Kidney tubule cell (primary cell): ENCODE results near the gene PSMC1.

ENCODE experiments used
- DNase-seq: peaks from one replicate; pipeline ENCODE4 v3.0.0-alpha.2; 2018; ENCODE audit warnings: low spot score

Gene PSMC1

GRCh38 chr14:90276646-90277367 lies 20.5 kb downstream of the PSMC1 start:
- no peak for DNase-seq

DNA sequence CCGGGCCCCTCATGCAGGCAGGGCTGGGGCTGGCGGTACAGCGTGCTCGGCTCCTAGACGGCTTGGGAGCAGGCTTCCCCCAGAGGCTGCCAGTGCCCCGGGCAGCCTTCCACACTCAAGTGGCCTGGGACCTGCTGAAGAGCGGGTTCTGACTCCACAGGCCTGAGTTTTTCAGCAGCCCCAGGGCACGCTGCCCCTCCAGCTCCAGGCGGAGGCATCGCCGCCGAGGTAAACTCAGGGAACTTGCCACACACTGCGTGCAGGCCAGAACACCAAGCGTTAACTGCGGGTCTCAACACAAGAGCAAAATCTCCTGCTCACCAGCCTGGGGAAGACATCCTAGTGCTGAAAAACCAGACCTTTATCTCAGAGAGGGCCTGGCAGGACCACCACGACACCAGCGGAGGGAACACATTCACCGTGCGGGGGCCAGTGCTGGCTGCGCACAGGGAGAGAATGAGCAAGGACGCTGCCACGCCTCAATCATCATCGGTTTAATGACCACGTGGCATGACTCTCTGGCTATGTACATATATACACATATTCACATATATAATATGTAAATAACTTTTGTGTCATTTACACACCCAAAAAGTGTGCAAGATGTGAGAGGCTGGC lies 21.3 kb downstream of the PSMC1 start:
- no peak for DNase-seq

GRCh38 chr14:90278199-90279175 lies 22.1 kb downstream of the PSMC1 start:
- DNase-seq: no peak

DNA sequence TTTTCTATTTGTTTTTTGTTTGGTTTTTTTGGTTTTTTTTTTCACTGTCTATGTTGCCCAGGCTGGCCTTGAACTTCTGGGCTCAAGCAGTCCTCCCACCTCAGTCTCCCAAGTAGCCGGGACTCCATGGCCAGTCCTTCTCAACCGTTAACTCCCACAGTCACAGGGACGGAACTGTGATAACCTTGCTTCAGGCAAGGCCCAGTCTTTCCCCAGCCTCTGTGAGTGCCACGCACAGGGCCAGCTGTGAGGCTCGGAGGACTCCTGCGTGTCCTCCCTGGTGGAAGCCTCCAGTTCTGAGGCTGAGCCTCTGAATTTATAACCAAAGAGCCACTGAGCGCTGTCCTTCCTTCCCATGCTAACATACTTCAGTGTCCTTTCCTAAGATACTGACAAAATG lies 23.7 kb downstream of the PSMC1 start:
- DNase-seq: no peak

DNA sequence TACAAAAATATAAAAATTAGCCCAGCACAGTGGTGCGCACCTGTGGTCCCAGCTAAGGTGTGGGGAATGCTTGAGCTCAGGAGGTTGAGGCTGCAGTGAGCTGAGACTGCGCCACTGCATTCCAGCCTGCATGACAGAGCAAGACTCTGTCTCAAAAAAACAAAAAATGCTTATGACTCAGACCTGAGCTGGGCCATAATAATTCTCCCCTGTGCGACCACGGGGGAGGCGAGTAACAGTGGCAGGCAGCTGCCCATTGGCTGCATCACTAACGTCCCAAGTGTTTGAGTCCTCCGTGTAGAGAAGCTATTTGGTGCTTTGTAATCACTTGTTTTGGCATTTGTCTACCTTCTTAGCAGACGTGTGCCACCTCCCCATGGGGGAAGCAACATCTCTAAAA lies 24.9 kb downstream of the PSMC1 start:
- peak; percentile 88 for DNase-seq

DNA sequence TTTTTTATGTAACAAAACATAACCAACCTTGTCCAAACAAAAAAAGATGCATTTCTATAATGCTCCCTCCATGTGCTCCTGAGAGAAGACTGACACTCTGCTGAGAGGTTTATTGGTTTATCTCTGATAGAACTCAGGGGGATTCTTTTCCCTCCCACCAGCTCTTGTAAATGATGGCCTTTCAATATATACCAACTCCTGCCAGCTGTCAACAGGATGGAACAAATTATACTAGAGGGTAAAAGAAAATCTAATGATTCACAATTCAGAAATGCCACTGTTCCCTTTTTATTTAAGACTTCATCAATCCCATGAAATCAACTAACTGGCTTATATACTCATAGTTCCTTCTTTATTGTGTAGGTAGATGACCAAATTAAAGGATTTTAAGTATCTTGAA lies 25.4 kb downstream of the PSMC1 start:
- no peak for DNase-seq

GRCh38 chr14:90287791-90288190 lies 31.4 kb downstream of the PSMC1 start:
- DNase-seq: no peak

DNA sequence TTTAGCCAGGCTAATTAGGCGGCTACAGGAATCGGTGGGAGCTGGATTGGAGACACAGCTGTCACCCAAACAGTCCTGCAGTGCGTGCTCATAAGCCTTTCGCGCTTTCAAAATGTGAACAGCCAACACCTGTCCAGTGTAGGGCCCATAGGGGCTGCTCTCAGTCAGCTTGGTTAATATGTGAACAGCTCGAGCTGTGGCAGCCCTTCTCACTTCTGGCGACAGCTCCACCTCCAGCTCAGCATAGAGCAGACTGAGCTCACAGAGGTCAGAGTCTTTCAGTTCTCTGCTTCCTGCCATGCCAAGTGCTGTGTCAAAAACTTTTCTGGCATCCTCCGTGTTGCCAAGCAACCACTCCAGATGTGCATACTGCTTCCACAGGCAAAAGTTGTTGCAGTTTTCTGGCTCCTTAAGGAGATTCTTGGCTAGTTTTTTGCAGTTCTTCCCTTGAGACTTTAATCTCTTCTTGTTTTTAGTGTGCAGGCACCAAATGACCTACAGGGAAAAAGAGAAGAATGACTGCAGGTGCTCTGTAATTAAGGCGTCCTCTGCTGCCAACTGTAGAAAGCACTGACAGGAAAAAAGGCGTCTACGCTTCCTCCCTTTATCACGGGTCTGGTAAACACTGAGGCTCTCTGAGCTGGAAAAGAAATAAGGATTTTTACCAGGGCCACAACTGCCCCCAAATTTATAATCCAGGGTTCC lies 32.5 kb downstream of the PSMC1 start:
- DNase-seq: peak; percentile 36

- no peak for DNase-seq
Measured at GRCh38 chr14:90290337-90291011, 34.1 kb downstream of the PSMC1 start.

DNA sequence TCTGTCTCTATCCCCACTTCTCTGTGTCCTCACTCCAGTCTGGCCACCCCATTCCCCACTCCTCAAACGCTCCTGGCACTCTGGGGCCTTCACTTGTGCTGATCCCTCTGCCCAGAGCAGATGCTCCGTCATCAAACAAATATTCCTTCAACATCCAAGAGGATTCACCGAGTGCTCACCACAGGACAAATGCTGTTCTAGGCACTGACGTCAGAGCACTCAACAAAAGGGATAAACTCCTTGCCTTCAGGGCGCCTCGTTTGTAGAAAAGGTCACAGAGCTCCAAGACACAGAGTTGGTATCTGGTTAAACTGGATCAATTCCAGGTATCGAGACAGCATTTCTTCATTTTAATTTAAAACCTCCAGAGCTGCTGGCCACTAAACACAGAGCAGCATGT lies 35.3 kb downstream of the PSMC1 start:
- DNase-seq: no peak

GRCh38 chr14:90293766-90294730 lies 37.7 kb downstream of the PSMC1 start:
- DNase-seq: no peak

DNA sequence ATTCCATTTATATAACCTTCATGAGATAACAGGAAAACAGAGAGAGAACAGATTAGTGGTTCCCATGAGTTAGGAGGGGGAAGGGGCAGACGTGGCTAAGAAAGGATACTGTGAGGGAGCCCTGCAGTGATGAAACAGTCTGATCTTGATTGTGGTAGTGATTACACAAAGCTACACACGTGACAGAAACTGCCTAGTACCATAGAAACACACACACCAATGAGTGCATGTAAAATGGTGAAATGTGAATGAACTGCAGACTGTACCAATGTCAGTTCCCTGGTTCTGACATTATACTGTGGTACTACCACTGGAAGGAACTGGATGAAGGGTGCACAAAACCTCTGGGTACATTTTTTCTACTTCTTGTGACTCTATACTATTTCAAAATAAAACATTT lies 38.5 kb downstream of the PSMC1 start:
- no peak for DNase-seq

DNA sequence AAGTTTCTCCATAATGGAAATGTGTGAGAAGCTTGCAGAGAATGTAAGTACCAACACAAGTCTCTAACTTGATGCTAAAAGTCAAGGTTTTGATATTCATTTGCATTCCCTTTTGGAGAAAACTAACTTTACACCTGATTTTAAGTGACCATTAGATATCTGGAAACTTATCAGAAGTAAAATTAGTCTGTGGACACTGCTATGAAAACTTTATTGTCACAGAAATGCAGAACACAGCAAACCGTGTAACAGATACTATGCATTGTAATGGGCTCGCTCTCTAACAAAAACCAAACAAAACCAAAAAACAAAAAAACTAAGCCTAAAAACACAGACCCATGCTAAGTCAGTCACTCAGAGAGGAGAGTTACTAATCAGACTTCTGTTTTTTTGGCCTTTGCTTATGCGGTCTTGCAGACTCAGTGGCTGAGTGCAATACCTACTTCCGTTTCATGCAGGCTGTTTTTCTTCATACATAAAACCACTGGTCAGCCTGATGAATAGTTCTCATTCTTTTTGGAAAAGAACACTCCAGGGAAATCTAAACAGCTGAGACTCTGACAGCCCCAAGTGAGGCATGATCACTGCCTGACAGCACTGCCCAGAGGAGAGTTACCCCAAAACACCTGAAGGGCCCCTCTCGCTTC lies 39.6 kb downstream of the PSMC1 start:
- DNase-seq: no peak

DNA sequence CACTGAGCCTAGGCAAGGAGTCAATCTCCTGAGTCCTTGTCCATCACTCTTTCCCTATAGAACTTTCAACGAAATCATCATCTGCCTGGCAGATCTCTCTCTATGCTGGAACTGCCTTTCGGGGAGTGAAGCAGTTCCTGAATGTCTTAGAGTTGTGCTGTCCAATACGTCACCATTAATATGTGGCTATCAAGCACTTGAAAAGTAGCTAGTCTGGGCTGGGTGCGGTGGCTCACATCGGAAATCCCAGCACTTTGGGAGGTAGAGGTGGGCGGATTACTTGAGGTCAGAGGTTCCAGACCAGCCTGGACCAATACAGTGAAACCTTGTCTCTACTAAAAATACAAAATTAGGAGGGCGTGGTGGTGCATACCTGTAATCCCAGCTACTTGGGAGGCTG lies 40.3 kb downstream of the PSMC1 start:
- no peak for DNase-seq

- no peak for DNase-seq
Measured at GRCh38 chr14:90297876-90298629, 41.7 kb downstream of the PSMC1 start.

GRCh38 chr14:90299408-90299807 lies 43.1 kb downstream of the PSMC1 start:
- DNase-seq: no peak

DNA sequence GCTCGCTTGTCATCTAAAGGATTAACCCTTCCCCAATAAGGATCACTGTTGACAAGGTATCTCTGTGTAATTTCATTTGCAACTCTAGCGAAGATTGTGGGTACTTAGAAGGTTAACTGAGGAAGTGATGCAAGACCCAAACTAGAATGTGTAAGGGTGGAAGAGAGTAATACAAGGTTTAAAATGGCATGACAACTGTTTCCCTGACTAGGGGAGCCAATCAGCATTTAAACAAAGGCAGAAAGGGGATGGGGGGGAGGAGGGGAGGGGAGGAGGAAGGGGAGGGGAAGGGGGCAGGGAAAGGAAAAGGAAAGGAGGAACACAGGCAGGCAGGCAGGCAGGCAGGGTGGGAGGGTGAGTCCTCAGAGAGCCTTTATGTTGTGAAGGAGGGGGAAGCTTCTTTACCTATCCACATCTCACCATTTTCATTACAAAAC lies 44.3 kb downstream of the PSMC1 start:
- DNase-seq: no peak

DNA sequence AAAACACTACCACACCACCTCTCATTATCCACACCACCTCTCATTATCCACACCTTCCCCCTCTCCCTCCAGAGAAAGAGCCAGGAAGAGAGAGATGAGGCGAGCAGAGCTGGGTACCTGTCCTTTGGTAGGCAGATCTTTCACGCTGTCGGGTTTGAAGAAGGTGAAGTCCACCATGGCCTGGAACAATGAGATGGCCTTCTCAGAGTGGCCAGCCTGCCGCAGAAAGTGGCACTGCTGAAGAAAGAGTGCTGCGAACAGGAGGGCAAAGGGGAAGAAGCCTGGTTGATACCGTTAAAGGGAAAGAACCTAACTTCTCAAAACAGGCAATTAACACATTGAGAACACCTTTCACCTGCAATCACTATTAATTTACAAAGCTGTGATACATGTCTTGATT lies 44.8 kb downstream of the PSMC1 start:
- no peak for DNase-seq

GRCh38 chr14:90301668-90302090 lies 45.3 kb downstream of the PSMC1 start:
- DNase-seq: peak; percentile 49
